ENCODE data around the gene KRT8.
"Not testable (repeated sequence)": the region's sequence is repeated elsewhere in the genome, so short reads cannot be mapped to it uniquely, and the experiment has no call there.

Gene KRT8

GRCh38 chr12:52873513-52873831 is 31.4 kb downstream of the KRT8 start:
- DNase-seq: peak; percentile 72

- DNase-seq: peak; percentile 6
These were observed 32.1 kb downstream of the KRT8 start for GRCh38 chr12:52872644-52873389.

- no peak for DNase-seq
These were observed 33.4 kb downstream of the KRT8 start for GRCh38 chr12:52871291-52872039.

- DNase-seq: peak; percentile 33
These were observed 34.2 kb downstream of the KRT8 start for GRCh38 chr12:52870361-52871290.

GRCh38 chr12:52867642-52868041 is 37.2 kb downstream of the KRT8 start:
- no peak for DNase-seq

GRCh38 chr12:52867152-52867551 is 37.7 kb downstream of the KRT8 start:
- no peak for DNase-seq

- DNase-seq: peak; percentile 67
These were observed 39.6 kb downstream of the KRT8 start for GRCh38 chr12:52865090-52865944.

GRCh38 chr12:52862023-52862422 is 42.9 kb downstream of the KRT8 start:
- DNase-seq: no peak

GRCh38 chr12:52861511-52861910 is 43.4 kb downstream of the KRT8 start:
- no peak for DNase-seq

- no peak for DNase-seq
These were observed 44.6 kb downstream of the KRT8 start for GRCh38 chr12:52860102-52860823.

- DNase-seq: no peak
These were observed 47.4 kb downstream of the KRT8 start for GRCh38 chr12:52857500-52857899.

GRCh38 chr12:52856787-52857186 is 48.1 kb downstream of the KRT8 start:
- no peak for DNase-seq

- not testable (repeated sequence) for DNase-seq
These were observed 48.8 kb downstream of the KRT8 start for GRCh38 chr12:52856077-52856476.

GRCh38 chr12:52851787-52852186 is 53.1 kb downstream of the KRT8 start:
- no peak for DNase-seq

- DNase-seq: no peak
These were observed 54.2 kb downstream of the KRT8 start for GRCh38 chr12:52850681-52851080.

- no peak for DNase-seq
These were observed 55.4 kb downstream of the KRT8 start for GRCh38 chr12:52849511-52849910.

- DNase-seq: no peak
These were observed 56.1 kb downstream of the KRT8 start, which contains the start of gene KRT78 for GRCh38 chr12:52848661-52849255. KRT78 (minus strand) TSS chr12:52848994; CDS start chr12:52848930, 64 bp downstream.

- DNase-seq: no peak
These were observed 57.4 kb downstream of the KRT8 start for GRCh38 chr12:52847335-52848102.
